Measurements from ENCODE around the gene DDA1.

DDA1 gene

GRCh38 chr19:17338433-17339078 is 29.2 kb downstream of the DDA1 start:
- in situ Hi-C loops (cut with HindIII; ENCODE audit: low sequenced_read_pairs): no loop called here
- peak overlapping the region; percentile 79 for H3K4me3 ChIP-seq (ENCODE audit: low read depth, low read length)
- TF ChIP-seq CTCF (IDR thresholded peaks at IDR 0.05; ENCODE audit: low read depth, low read length, missing control alignments): no peak
- DNase-seq (ENCODE audit: low read depth): no peak

GRCh38 chr19:17339088-17339741 is 29.9 kb downstream of the DDA1 start:
- no peak for TF ChIP-seq CTCF (IDR thresholded peaks at IDR 0.05; ENCODE audit: low read depth, low read length, missing control alignments)
- no peak overlapping the region for H3K4me3 ChIP-seq (ENCODE audit: low read depth, low read length)
- in situ Hi-C loops (cut with HindIII; ENCODE audit: low sequenced_read_pairs): no loop called here
- DNase-seq (ENCODE audit: low read depth): no peak

GRCh38 chr19:17340302-17340870 is 31.0 kb downstream of the DDA1 start:
- no peak for TF ChIP-seq CTCF (IDR thresholded peaks at IDR 0.05; ENCODE audit: low read depth, low read length, missing control alignments)
- H3K4me3 ChIP-seq (ENCODE audit: low read depth, low read length): no peak overlapping the region
- in situ Hi-C loops (cut with HindIII; ENCODE audit: low sequenced_read_pairs): no loop called here
- DNase-seq (ENCODE audit: low read depth): no peak

- in situ Hi-C loops (cut with HindIII; ENCODE audit: low sequenced_read_pairs): no loop called here
- DNase-seq (ENCODE audit: low read depth): no peak
- no peak overlapping the region for H3K4me3 ChIP-seq (ENCODE audit: low read depth, low read length)
- no peak for TF ChIP-seq CTCF (IDR thresholded peaks at IDR 0.05; ENCODE audit: low read depth, low read length, missing control alignments)
These were observed 31.6 kb downstream of the DDA1 start for GRCh38 chr19:17340871-17341357.

GRCh38 chr19:17341386-17341785 is 32.0 kb downstream of the DDA1 start:
- no peak for DNase-seq (ENCODE audit: low read depth)
- H3K4me3 ChIP-seq (ENCODE audit: low read depth, low read length): no peak overlapping the region
- TF ChIP-seq CTCF (IDR thresholded peaks at IDR 0.05; ENCODE audit: low read depth, low read length, missing control alignments): no peak
- in situ Hi-C loops (cut with HindIII; ENCODE audit: low sequenced_read_pairs): no loop called here

- in situ Hi-C loops (cut with HindIII; ENCODE audit: low sequenced_read_pairs): no loop called here
- no peak overlapping the region for H3K4me3 ChIP-seq (ENCODE audit: low read depth, low read length)
- no peak for DNase-seq (ENCODE audit: low read depth)
- no peak for TF ChIP-seq CTCF (IDR thresholded peaks at IDR 0.05; ENCODE audit: low read depth, low read length, missing control alignments)
These were observed 32.5 kb downstream of the DDA1 start for GRCh38 chr19:17341845-17342244.
